ENCODE data around the gene IL4R. TPM values are rescaled to one million over a fixed set of nuclear protein-coding genes. Genes with fewer than 3 reads are reported as not detected.

IL4R gene
- total and polyA plus RNA-seq, 2 of the 13 experiments (the other 11 are each of a cell fraction or from before 2014, with no cell fraction given): 15.9 to 49.6 TPM

GRCh38 chr16:27268376-27269299 lies 45.1 kb upstream of the IL4R start, which contains the start of gene NSMCE1 (continued):
- TF ChIP-seq ZNF770 (CRISPR knock-in tag; IDR thresholded peaks at IDR 0.05) (no peak), ZFYVE20 (CRISPR knock-in tag; IDR thresholded peaks at IDR 0.05; ENCODE audit: borderline replicate concordance, low read depth) (no peak), ZNF124 (CRISPR knock-in tag; IDR thresholded peaks at IDR 0.05) (no peak; the same call in 1 of the 2 replicates), ZNF607 (CRISPR knock-in tag; IDR thresholded peaks at IDR 0.05; ENCODE audit: borderline replicate concordance) (peak; percentile 86), POGZ (CRISPR knock-in tag; IDR thresholded peaks at IDR 0.05) (peak; percentile 89), ZNF687 (CRISPR knock-in tag; IDR thresholded peaks at IDR 0.05) (peak; percentile 98), ZNF614 (CRISPR knock-in tag; IDR thresholded peaks at IDR 0.05; ENCODE audit: borderline replicate concordance) (no peak; the same call in 1 of the 2 replicates), EED (CRISPR knock-in tag; IDR thresholded peaks at IDR 0.05) (no peak), KDM1A (CRISPR knock-in tag; IDR thresholded peaks at IDR 0.05) (peak; percentile 51; the same call in 1 of the 2 replicates), ZEB1 (IDR thresholded peaks at IDR 0.05; ENCODE audit: insufficient replicate concordance, low read depth) (no peak), ZNF24 (IDR thresholded peaks at IDR 0.05) (no peak), ZNF225 (CRISPR knock-in tag; IDR thresholded peaks at IDR 0.05) (peak; percentile 85; the same call in 1 of the 2 replicates), HES4 (CRISPR knock-in tag; IDR thresholded peaks at IDR 0.05; ENCODE audit: borderline replicate concordance) (no peak; the same call in none of the 2 replicates), ATF7 (IDR thresholded peaks at IDR 0.05) (no peak), ATF7 (CRISPR knock-in tag; IDR thresholded peaks at IDR 0.05) (no peak), ZBTB7B (CRISPR knock-in tag; IDR thresholded peaks at IDR 0.05) (no peak), ZNF879 (CRISPR knock-in tag; IDR thresholded peaks at IDR 0.05) (no peak), ZNF547 (CRISPR knock-in tag; IDR thresholded peaks at IDR 0.05) (no peak), ZNF383 (CRISPR knock-in tag; IDR thresholded peaks at IDR 0.05; ENCODE audit: borderline replicate concordance) (no peak)
- TF ChIP-seq, protein P1, sequence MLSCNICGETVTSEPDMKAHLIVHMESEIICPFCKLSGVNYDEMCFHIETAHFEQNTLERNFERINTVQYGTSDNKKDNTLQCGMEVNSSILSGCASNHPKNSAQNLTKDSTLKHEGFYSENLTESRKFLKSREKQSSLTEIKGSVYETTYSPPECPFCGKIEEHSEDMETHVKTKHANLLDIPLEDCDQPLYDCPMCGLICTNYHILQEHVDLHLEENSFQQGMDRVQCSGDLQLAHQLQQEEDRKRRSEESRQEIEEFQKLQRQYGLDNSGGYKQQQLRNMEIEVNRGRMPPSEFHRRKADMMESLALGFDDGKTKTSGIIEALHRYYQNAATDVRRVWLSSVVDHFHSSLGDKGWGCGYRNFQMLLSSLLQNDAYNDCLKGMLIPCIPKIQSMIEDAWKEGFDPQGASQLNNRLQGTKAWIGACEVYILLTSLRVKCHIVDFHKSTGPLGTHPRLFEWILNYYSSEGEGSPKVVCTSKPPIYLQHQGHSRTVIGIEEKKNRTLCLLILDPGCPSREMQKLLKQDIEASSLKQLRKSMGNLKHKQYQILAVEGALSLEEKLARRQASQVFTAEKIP (CRISPR knock-in tag; IDR thresholded peaks at IDR 0.05; ENCODE audit: borderline replicate concordance): no peak

All from HepG2 (cell line).